ENCODE measurements around the gene MRPL20.
"Not testable (repeated sequence)": the region's sequence is repeated elsewhere in the genome, so short reads cannot be mapped to it uniquely, and the experiment has no call there.

MRPL20 gene

GRCh38 chr1:1373815-1374588 is 33.1 kb downstream of the MRPL20 start:
- ATAC-seq, result no peak
- H3K4me1 Mint-ChIP-seq, result peaks cover 49% of the 10 kb centered on the region
- H3K27ac Mint-ChIP-seq, result peak overlapping the region; percentile 61 to 98
- H3K9me3 Mint-ChIP-seq, result no peaks in the 10 kb centered on the region
- H3K4me3 Mint-ChIP-seq, result peak overlapping the region; percentile 89 to 90
- no peak for DNase-seq
- H3K27me3 Mint-ChIP-seq, result no peaks in the 10 kb centered on the region

GRCh38 chr1:1373051-1373814 is 33.9 kb downstream of the MRPL20 start:
- Mint-ChIP-seq H3K4me3 (peak overlapping the region; percentile 89 to 90), H3K4me1 (peaks cover 49% of the 10 kb centered on the region), H3K27ac (peak overlapping the region in 1 of 2 donors; percentile 37), H3K9me3 (no peaks in the 10 kb centered on the region), H3K27me3 (no peaks in the 10 kb centered on the region)
- no peak for DNase-seq
- no peak for ATAC-seq

- peak; percentile 49 for ATAC-seq
- Mint-ChIP-seq H3K4me1 (peaks cover 49% of the 10 kb centered on the region), H3K27me3 (no peaks in the 10 kb centered on the region), H3K9me3 (no peaks in the 10 kb centered on the region), H3K4me3 (peak overlapping the region; percentile 47 to 75), H3K27ac (no peak overlapping the region)
- DNase-seq, result peak; percentile 81 to 82
Measured at GRCh38 chr1:1371746-1372711, 35.1 kb downstream of the MRPL20 start.

- DNase-seq, result peak; percentile 46 to 79
- peak overlapping the region; percentile 48 to 58 for H3K4me3 Mint-ChIP-seq
- H3K9me3 Mint-ChIP-seq, result no peaks in the 10 kb centered on the region
- H3K4me1 Mint-ChIP-seq, result peaks cover 43% of the 10 kb centered on the region
- peak; percentile 69 for ATAC-seq
- H3K27me3 Mint-ChIP-seq, result no peaks in the 10 kb centered on the region
- no peak overlapping the region for H3K27ac Mint-ChIP-seq
Measured at GRCh38 chr1:1371364-1371745, 35.7 kb downstream of the MRPL20 start.

- H3K27ac Mint-ChIP-seq, result no peak overlapping the region
- DNase-seq (no peak), ATAC-seq (no peak)
- H3K4me3 Mint-ChIP-seq, result peak overlapping the region; percentile 48 to 58
- H3K4me1 Mint-ChIP-seq, result peaks cover 39% of the 10 kb centered on the region
- H3K27me3 Mint-ChIP-seq, result no peaks in the 10 kb centered on the region
- H3K9me3 Mint-ChIP-seq, result no peaks in the 10 kb centered on the region
Measured at GRCh38 chr1:1370771-1371300, 36.3 kb downstream of the MRPL20 start.

GRCh38 chr1:1370094-1370493 is 37.0 kb downstream of the MRPL20 start:
- DNase-seq, H3K27me3 Mint-ChIP-seq, H3K9me3 Mint-ChIP-seq, ATAC-seq, H3K4me3 Mint-ChIP-seq: not testable (repeated sequence)
- peaks cover 39% of the 10 kb centered on the region for H3K4me1 Mint-ChIP-seq
- peak overlapping the region in 1 of 2 donors; percentile 59 for H3K27ac Mint-ChIP-seq

- DNase-seq (no peak), ATAC-seq (no peak)
- peaks cover 17% of the 10 kb centered on the region for H3K4me1 Mint-ChIP-seq
- no peak overlapping the region for H3K27ac Mint-ChIP-seq
- no peaks in the 10 kb centered on the region for H3K27me3 Mint-ChIP-seq
- no peaks in the 10 kb centered on the region for H3K9me3 Mint-ChIP-seq
- H3K4me3 Mint-ChIP-seq, result no peak overlapping the region
Measured at GRCh38 chr1:1367315-1367714, 39.8 kb downstream of the MRPL20 start.

GRCh38 chr1:1366699-1367066 is 40.4 kb downstream of the MRPL20 start:
- no peak overlapping the region for H3K27ac Mint-ChIP-seq
- no peak overlapping the region for H3K4me3 Mint-ChIP-seq
- H3K9me3 Mint-ChIP-seq, result no peaks in the 10 kb centered on the region
- ATAC-seq (no peak), DNase-seq (no peak)
- H3K27me3 Mint-ChIP-seq, result no peaks in the 10 kb centered on the region
- H3K4me1 Mint-ChIP-seq, result peaks cover 11% of the 10 kb centered on the region

GRCh38 chr1:1365875-1366698 is 41.0 kb downstream of the MRPL20 start:
- Mint-ChIP-seq H3K4me1 (peaks cover 5% of the 10 kb centered on the region), H3K9me3 (no peaks in the 10 kb centered on the region), H3K27me3 (no peaks in the 10 kb centered on the region), H3K4me3 (no peak overlapping the region), H3K27ac (no peak overlapping the region)
- no peak for DNase-seq
- ATAC-seq, result no peak

GRCh38 chr1:1364266-1364665 is 42.8 kb downstream of the MRPL20 start:
- Mint-ChIP-seq H3K9me3 (no peaks in the 10 kb centered on the region), H3K27ac (no peak overlapping the region), H3K27me3 (no peaks in the 10 kb centered on the region), H3K4me3 (no peak overlapping the region), H3K4me1 (peaks cover 7% of the 10 kb centered on the region)
- DNase-seq, result no peak
- no peak for ATAC-seq

- DNase-seq, result no peak
- Mint-ChIP-seq H3K4me1 (peaks cover 30% of the 10 kb centered on the region), H3K27ac (no peak overlapping the region), H3K27me3 (no peaks in the 10 kb centered on the region), H3K4me3 (no peak overlapping the region), H3K9me3 (no peaks in the 10 kb centered on the region)
- no peak for ATAC-seq
Measured at GRCh38 chr1:1361982-1362423, 45.1 kb downstream of the MRPL20 start.

GRCh38 chr1:1361233-1361981 is 45.7 kb downstream of the MRPL20 start:
- no peak overlapping the region for H3K4me3 Mint-ChIP-seq
- peaks cover 30% of the 10 kb centered on the region for H3K4me1 Mint-ChIP-seq
- no peak for ATAC-seq
- no peaks in the 10 kb centered on the region for H3K27me3 Mint-ChIP-seq
- H3K9me3 Mint-ChIP-seq, result no peaks in the 10 kb centered on the region
- DNase-seq, result no peak
- H3K27ac Mint-ChIP-seq, result no peak overlapping the region

- H3K4me1 Mint-ChIP-seq, result peaks cover 30% of the 10 kb centered on the region
- H3K27ac Mint-ChIP-seq, result no peak overlapping the region
- DNase-seq, result no peak
- no peaks in the 10 kb centered on the region for H3K9me3 Mint-ChIP-seq
- H3K4me3 Mint-ChIP-seq, result no peak overlapping the region
- no peak for ATAC-seq
- no peaks in the 10 kb centered on the region for H3K27me3 Mint-ChIP-seq
Measured at GRCh38 chr1:1360506-1361169, 46.5 kb downstream of the MRPL20 start.

Data from stimulated activated naive CD8-positive, alpha-beta T cell treated with anti-CD3 and anti-CD28 coated beads, Interleukin-15, amount 100 ng/mL, for 72 hours (primary cell).